ENCODE results near the gene SURF2.

Gene SURF2

DNA sequence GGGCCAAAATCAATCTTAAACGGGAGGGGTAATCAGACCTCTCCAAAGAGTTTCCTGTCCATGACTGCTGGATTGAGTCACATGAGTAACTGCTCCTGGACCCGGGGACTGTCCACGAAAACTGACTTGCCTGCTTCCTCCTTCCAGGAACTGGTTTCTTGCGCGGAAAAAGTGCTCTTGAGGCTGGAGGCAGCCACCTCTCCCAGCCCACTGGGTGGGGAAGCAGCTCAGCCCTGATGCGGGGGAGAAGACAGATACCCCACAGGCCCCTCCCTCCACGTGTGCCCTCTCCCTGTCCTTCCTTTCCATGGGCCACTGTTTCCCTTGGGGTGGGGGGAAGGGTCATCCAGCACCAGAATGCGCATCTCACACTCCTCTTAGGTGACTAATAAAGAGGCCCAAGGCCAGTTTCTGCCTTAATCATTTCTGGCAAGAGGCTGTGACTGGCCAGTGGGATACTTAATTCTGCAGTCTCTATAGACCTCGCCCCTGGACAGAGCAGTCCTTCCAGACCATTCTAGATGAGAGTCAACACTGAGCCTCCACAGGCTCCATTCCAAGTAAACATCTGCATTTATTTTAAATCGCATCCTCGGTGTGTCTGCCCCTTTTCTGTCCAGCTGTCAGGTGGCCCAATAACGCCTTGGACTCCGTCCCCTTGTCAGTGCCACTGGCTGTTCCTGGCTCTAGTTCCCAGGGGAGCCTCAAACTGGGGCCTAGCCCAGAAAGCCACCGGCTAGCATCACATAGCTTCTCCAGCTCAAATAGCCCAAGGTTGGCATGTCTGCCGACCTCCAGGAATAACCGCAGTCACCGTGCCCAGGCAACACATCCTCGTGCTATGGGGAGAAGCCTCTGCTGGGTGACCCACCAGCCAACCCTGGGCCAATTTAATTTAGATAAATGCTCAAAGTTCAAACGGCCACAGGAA lies 49.4 kb downstream of the SURF2 start:
- no peak for DNase-seq

DNA sequence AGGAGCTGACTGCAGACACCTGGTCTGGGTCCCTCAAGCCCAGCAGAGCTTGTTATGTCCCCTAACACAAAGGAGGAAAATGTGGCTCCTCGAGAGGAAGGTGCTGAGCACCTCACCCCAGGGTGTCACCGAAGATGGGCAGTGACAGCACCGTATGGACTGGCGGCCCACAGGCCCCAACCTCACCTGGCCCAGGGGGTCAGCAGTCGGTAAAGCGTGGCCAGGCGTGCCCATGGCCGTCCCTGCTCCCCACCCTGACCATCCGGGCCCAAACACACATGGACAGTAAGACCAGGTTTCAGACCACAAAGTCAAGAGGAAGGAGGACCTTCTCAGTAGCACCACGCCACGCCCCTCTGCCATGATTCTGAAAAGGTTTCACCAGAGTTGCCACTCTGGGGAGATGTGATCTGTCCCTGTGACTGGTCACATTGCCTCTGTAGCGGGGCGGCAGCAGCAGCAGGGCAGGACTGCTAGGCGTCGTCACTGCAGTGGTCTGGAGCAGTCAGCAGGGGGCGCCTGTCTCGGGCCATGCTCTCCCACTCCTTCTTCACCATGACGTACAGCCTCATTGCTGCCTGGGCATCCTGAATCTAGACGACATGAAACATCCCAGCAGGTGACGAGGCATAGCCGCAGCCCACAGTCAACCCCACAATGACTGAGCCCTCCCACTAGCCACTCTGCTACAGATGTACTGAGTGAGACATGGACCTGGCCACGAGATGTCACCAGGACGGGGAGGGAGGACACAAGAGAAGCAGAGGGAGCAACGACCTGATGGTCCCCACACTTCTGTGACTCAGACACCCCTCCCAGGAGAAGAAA lies 50.3 kb downstream of the SURF2 start:
- peak; percentile 90 for DNase-seq

DNA sequence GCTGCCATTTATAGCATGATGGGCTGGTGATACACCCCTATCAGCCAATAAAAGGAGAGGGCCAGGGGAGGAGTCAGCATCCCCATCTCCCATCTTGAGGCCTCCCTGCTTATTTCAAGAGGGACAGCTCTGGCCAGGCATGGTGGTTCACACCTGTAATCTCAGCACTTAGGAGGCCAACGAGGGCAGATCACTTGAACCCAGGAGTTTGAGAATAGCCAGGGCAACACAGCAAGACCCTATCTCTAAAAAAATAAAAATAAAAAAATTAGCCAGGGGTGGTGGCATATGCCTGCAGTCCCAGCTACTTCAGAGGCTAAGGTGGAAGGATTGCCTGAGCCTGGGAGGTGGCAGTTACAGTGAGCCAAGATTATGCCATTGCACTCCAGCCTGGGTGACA lies 51.7 kb downstream of the SURF2 start:
- no peak for DNase-seq
